Endothelial cell of umbilical vein (primary cell): ENCODE results near the gene SSC5D. TPM values are rescaled to one million over a fixed set of nuclear protein-coding genes. Genes with fewer than 3 reads are reported as not detected.

ENCODE experiments used
- BruUV-seq: library from RNA; stranded (reverse); fragments of 400-500 nt; replicated peaks from 2 replicates; lab custom pipeline; 2021; lab: Mats Ljungman, UMichigan
- CTCF ChIA-PET: fragments of 300-600, 350-600 bp; sonication (Branson Sonifier 250); formaldehyde crosslinking; loops from one replicate; lab custom pipeline; 2021; ENCODE audit warnings: antibody characterized with exemption, inconsistent platforms; lab: Charles Lee
- POLR2A ChIA-PET: fragments of 300-600, 350-600 bp; sonication (Branson Sonifier 250); formaldehyde crosslinking; loops from one replicate; lab custom pipeline; 2021; ENCODE audit warnings: antibody characterized with exemption, inconsistent platforms; lab: Charles Lee
- DNase-seq: peaks from one replicate; pipeline ENCODE4 v3.0.0-alpha.2; 2011; ENCODE audit warnings: low read depth, low spot score
- FAIRE-seq: peaks from 2 replicates; lab custom pipeline; 2011; peaks lifted over from hg19 to GRCh38; lab: Jason Lieb, UNC
- H2AFZ ChIP-seq: 2 replicates; pipeline ENCODE4 v1.6.0; 2012; ENCODE audit warnings: low read depth, low read length, control low read depth, inconsistent platforms
- H3K27ac ChIP-seq: 2 replicates; pipeline ENCODE4 v1.5.1; 2011; ENCODE audit warnings: low read depth, mild to moderate bottlenecking, control low read depth, low read length, moderate library complexity; ENCODE audit not compliant: insufficient read depth
- H3K27me3 ChIP-seq, 2 experiments: 2 replicates each; pipeline versions ENCODE4 v1.6.0 to v1.6.1; 2011; ENCODE audit warnings: low read length in 2 of 2, mixed read lengths in 1 of 2; ENCODE audit not compliant: control insufficient read depth in 2 of 2, insufficient read depth in 2 of 2
- H3K36me3 ChIP-seq, 2 experiments: 2 replicates in 1 of 2; 3 replicates in 1 of 2; pipeline ENCODE4 v1.5.1; 2011; ENCODE audit warnings: low read length in 2 of 2, mild to moderate bottlenecking in 1 of 2, moderate library complexity in 1 of 2; ENCODE audit not compliant: control insufficient read depth in 2 of 2, insufficient read depth in 2 of 2; ENCODE audit errors: extremely low read depth in 1 of 2
- H3K4me1 ChIP-seq: 3 replicates; pipeline ENCODE4 v1.5.1; 2011; ENCODE audit warnings: mild to moderate bottlenecking, low read length; ENCODE audit not compliant: control insufficient read depth, insufficient read depth; ENCODE audit errors: extremely low read depth
- H3K4me2 ChIP-seq: 2 replicates; pipeline ENCODE4 v1.6.1; 2011; ENCODE audit warnings: low read length, control low read depth, mixed read lengths; ENCODE audit not compliant: insufficient read depth
- H3K4me3 ChIP-seq, 3 experiments: fragments of 200-600 bp in 1 of 3; sonication (generic), shearing (Covaris generic) in 1 of 3; replicated peaks in 1 of 3; 2 replicates each; pipeline ENCODE4 v1.5.1; 2011 to 2016; ENCODE audit warnings: control low read depth in 3 of 3, low read length in 3 of 3, mild to moderate bottlenecking in 2 of 3, inconsistent platforms in 1 of 3, low read depth in 1 of 3, moderate library complexity in 1 of 3; ENCODE audit not compliant: insufficient read depth in 1 of 3
- H3K79me2 ChIP-seq: 2 replicates; pipeline ENCODE4 v1.6.0; 2012; ENCODE audit warnings: low read length, inconsistent platforms; ENCODE audit not compliant: control insufficient read depth, insufficient read depth
- H3K9ac ChIP-seq: replicated peaks from 2 replicates; pipeline ENCODE3; 2011; ENCODE audit warnings: low read length, control low read depth; ENCODE audit not compliant: insufficient read depth; ENCODE audit errors: extremely low read depth
- H3K9me1 ChIP-seq: replicated peaks from 3 replicates; pipeline ENCODE4 v1.6.0; 2011; ENCODE audit warnings: mild to moderate bottlenecking, low read length; ENCODE audit not compliant: control insufficient read depth, insufficient read depth; ENCODE audit errors: extremely low read depth
- H3K9me3 ChIP-seq: replicated peaks from 2 replicates; pipeline ENCODE4 v1.5.1; 2012; ENCODE audit warnings: low read length, inconsistent platforms; ENCODE audit not compliant: control insufficient read depth, insufficient read depth
- H4K20me1 ChIP-seq: replicated peaks from 2 replicates; pipeline ENCODE3; 2011; ENCODE audit warnings: mild to moderate bottlenecking, low read length; ENCODE audit not compliant: control insufficient read depth, insufficient read depth; ENCODE audit errors: extremely low read depth
- CTCF ChIP-seq, 2 donors: IDR thresholded peaks; 1 replicate in 1 of 2; 2 replicates in 1 of 2; pipeline ENCODE4 v1.5.1; 2011; ENCODE audit warnings: low read length in 2 of 2, mild to moderate bottlenecking in 2 of 2, moderate library complexity in 2 of 2, control low read depth in 1 of 2, inconsistent platforms in 1 of 2, low read depth in 1 of 2; ENCODE audit not compliant: insufficient read depth in 1 of 2; ENCODE audit errors: extremely low read depth in 1 of 2
- EZH2 ChIP-seq: IDR thresholded peaks from 2 replicates; pipeline ENCODE4 v1.6.1; 2012; ENCODE audit warnings: borderline replicate concordance, low read depth, mild to moderate bottlenecking, moderate library complexity, low read length, inconsistent platforms; ENCODE audit not compliant: severe bottlenecking
- FOS ChIP-seq: IDR thresholded peaks from 2 replicates; pipeline ENCODE4 v1.6.1; 2011; ENCODE audit warnings: mild to moderate bottlenecking, low read length, moderate library complexity, borderline replicate concordance; ENCODE audit not compliant: insufficient read depth
- GATA2 ChIP-seq: IDR thresholded peaks from 2 replicates; pipeline ENCODE4 v1.7.0; 2011; ENCODE audit warnings: low read depth, mild to moderate bottlenecking, moderate library complexity, mixed read lengths, low read length; ENCODE audit not compliant: insufficient read length, insufficient read depth
- MAX ChIP-seq: IDR thresholded peaks from 2 replicates; pipeline ENCODE4 v1.6.1; 2011; ENCODE audit not compliant: insufficient read depth, insufficient read length
- MYC ChIP-seq: IDR thresholded peaks from one replicate; pipeline ENCODE4 v1.6.1; 2011; ENCODE audit warnings: mild to moderate bottlenecking, low read depth, low read length
- POLR2A ChIP-seq: IDR thresholded peaks from 2 replicates; pipeline ENCODE4 v1.6.1; 2012; ENCODE audit warnings: low read depth, mild to moderate bottlenecking, control low read depth, low read length
- POLR2AphosphoS5 ChIP-seq: IDR thresholded peaks from 2 replicates; pipeline ENCODE4 v1.6.1; 2012; ENCODE audit warnings: low read depth, mild to moderate bottlenecking, control low read depth, low read length, moderate library complexity; ENCODE audit not compliant: insufficient read depth
- dilution Hi-C: fragments of 300-500 bp; cut with MboI; formaldehyde crosslinking; loops from one replicate; pipeline ENCODE4 v1.15.0; 2019; ENCODE audit warnings: low sequenced_read_pairs; ENCODE audit not compliant: extremely low pct_ligation_motif_present
- intact Hi-C: fragments of 100-400 bp; cut with micrococcal nuclease; formaldehyde crosslinking; loops from one replicate; pipeline ENCODE4 v1.10.0; 2022
- polyA plus RNA-seq, 4 experiments: library from polyadenylated mRNA; depleted of rRNA in 3 of 4; stranded (reverse) in 3 of 4; unstranded in 1 of 4; fragments of >200 nt; gene quantifications; 2 replicates each; pipeline versions ENCODE4 v1.2.1 to v1.2.3, GENCODE V29; 2011 to 2012; ENCODE audit warnings: missing spikeins in 1 of 4
- total RNA-seq: library from RNA; stranded (reverse); gene quantifications from 2 replicates; pipeline ENCODE4 v1.2.3, GENCODE V29; 2021

SSC5D gene
- total and polyA plus RNA-seq, 2 donors (not counting 3 experiments of a cell fraction or from before 2014, with no cell fraction given) = 0.47 to 1.3 TPM

- TF ChIP-seq POLR2AphosphoS5 = peak; percentile 63
- no peak for TF ChIP-seq MYC
- no peak for TF ChIP-seq POLR2A
- no peak for TF ChIP-seq GATA2
- no peak for TF ChIP-seq FOS
- no peak for TF ChIP-seq EZH2
- no peak for TF ChIP-seq MAX
- no peak for TF ChIP-seq CTCF (IDR thresholded peaks at IDR 0.05; ENCODE audit: extremely low read depth in 1 of 2, insufficient read depth in 1 of 2, low read depth in 1 of 2, low read length in 2 of 2)
- peak within 1 kb of the TSS; percentile 81 for H3K4me2 ChIP-seq
These were observed 3.4 kb upstream of the SSC5D start, which contains the start of gene NAT14 for GRCh38 chr19:55484593-55485438. NAT14 (plus strand) TSS chr19:55485188; CDS start chr19:55485709, 521 bp downstream.

More at GRCh38 chr19:55484593-55485438, 3.4 kb upstream of the SSC5D start, which contains the start of gene NAT14:
- peaks cover 34% of the 10 kb centered on the region for H3K4me1 ChIP-seq
- dilution Hi-C loops (no loop called here), intact Hi-C loops (no loop called here)
- H3K9me3 ChIP-seq = no peaks in the 10 kb centered on the region
- no peaks in the 10 kb centered on the region for H3K9me1 ChIP-seq
- peaks cover 0 to 3% of the 10 kb centered on the region in 2 experiments for H3K36me3 ChIP-seq
- DNase-seq (peak; percentile 61), FAIRE-seq (peak; percentile 79)
- peak within 1 kb of the TSS; percentile 74 for H3K9ac ChIP-seq
- H2AFZ ChIP-seq = peak within 1 kb of the TSS; percentile 76
- peak within 1 kb of the TSS; percentile 92 for H3K27ac ChIP-seq
- peaks cover 4% of the 10 kb centered on the region for H3K79me2 ChIP-seq
- no peaks in the 10 kb centered on the region for H4K20me1 ChIP-seq
- no TSS peak for BruUV-seq
- ChIA-PET CTCF (interaction anchor here (0.9 to 6.1 kb wide), 8 partner anchors 8 to 344 kb away, joined by 3 to 91 read pairs (median 7); partner anchors contain the start of genes ZNF628 and ZNF865), POLR2A (interaction anchor here (0.7 to 0.8 kb wide), 3 partner anchors 10 to 344 kb away, joined by 3 to 6 read pairs (median 4); partner anchors contain the start of gene UBE2S)
- H3K4me3 ChIP-seq = peak within 1 kb of the TSS; percentile 32 to 63 (median 63)
- no peaks in the 10 kb centered on the region for H3K27me3 ChIP-seq
